ENCODE measurements around the gene GAS6.

The GAS6 gene

DNA sequence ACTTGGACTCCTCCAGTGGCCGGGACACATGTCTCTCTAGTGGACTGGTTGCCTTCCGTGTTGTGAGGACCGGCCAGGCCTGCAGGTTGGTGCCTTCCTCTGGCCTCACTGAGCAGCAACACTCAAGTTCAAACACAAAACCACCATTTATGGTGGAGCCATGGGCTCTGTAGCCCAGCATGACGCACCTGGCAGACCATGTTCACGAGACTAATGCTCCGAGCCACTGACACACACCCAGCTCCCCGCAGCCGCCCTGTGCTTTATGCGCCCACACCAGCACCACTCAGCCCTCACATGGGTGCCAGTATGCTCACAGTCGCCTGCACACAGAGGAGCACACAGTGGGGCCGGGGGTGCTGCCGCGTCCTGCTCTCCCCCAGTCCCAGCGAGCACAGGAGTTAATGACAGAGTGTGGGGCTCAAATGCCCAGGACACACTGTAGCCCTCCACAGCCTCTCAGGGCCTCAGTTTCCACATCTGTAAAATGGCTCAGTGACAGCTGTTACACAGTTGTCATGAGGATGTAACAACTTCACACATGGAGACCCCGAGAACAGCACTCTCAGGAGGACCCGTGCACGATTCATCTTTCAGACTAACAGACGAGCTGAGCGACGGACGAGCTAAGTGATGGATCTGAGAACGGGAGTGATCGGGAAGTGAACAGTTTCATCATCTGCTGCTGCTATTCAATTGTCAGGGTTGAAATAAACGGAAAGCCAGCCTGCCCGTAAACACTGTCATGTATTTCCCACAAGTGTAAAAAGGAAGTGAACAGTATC is 7.8 kb downstream of the GAS6 start:
- DNase-seq (ENCODE audit: extremely low spot score) = no peak
- TF ChIP-seq FOXM1 (IDR thresholded peaks at IDR 0.05; ENCODE audit: borderline replicate concordance) = no peak
- CTCF ChIA-PET = interaction anchor here (0.6 kb wide), 1 partner anchor 88 kb away, joined by 4 read pairs; no protein-coding TSS in a partner anchor
- POLR2A ChIA-PET = no interaction called here

- CTCF ChIA-PET = no interaction called here
- DNase-seq (ENCODE audit: extremely low spot score) = no peak
- no peak for TF ChIP-seq LEF1 (IDR thresholded peaks at IDR 0.05; ENCODE audit: borderline replicate concordance)
- TF ChIP-seq ARNT (IDR thresholded peaks at IDR 0.05) = no peak
- no peak for TF ChIP-seq SP1 (IDR thresholded peaks at IDR 0.05)
- TF ChIP-seq FOXA1 (IDR thresholded peaks at IDR 0.05) = no peak
- TF ChIP-seq TARDBP (IDR thresholded peaks at IDR 0.05) = no peak
- no peak for TF ChIP-seq ZNF384 (IDR thresholded peaks at IDR 0.05)
- TF ChIP-seq, protein P1, sequence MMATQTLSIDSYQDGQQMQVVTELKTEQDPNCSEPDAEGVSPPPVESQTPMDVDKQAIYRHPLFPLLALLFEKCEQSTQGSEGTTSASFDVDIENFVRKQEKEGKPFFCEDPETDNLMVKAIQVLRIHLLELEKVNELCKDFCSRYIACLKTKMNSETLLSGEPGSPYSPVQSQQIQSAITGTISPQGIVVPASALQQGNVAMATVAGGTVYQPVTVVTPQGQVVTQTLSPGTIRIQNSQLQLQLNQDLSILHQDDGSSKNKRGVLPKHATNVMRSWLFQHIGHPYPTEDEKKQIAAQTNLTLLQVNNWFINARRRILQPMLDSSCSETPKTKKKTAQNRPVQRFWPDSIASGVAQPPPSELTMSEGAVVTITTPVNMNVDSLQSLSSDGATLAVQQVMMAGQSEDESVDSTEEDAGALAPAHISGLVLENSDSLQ (IDR thresholded peaks at IDR 0.05) = no peak
- TF ChIP-seq ELF4 (IDR thresholded peaks at IDR 0.05) = no peak
- TF ChIP-seq SUZ12 (IDR thresholded peaks at IDR 0.05) = no peak
- TF ChIP-seq FOXM1 (IDR thresholded peaks at IDR 0.05; ENCODE audit: borderline replicate concordance) = no peak
- TF ChIP-seq CTBP1 (IDR thresholded peaks at IDR 0.05; ENCODE audit: borderline replicate concordance) = no peak
- TF ChIP-seq HDGF (IDR thresholded peaks at IDR 0.05; ENCODE audit: borderline replicate concordance) = no peak
- TF ChIP-seq BHLHE40 (IDR thresholded peaks at IDR 0.05; ENCODE audit: borderline replicate concordance) = no peak
- TF ChIP-seq FOXK2 (IDR thresholded peaks at IDR 0.05) = no peak
- TF ChIP-seq NFRKB (IDR thresholded peaks at IDR 0.05) = no peak
- TF ChIP-seq L3MBTL2 (conservative IDR thresholded peaks at IDR 0.05) = no peak
- POLR2A ChIA-PET = no interaction called here
Measured at GRCh38 chr13:113855012-113855921, 8.6 kb downstream of the GAS6 start.

DNA sequence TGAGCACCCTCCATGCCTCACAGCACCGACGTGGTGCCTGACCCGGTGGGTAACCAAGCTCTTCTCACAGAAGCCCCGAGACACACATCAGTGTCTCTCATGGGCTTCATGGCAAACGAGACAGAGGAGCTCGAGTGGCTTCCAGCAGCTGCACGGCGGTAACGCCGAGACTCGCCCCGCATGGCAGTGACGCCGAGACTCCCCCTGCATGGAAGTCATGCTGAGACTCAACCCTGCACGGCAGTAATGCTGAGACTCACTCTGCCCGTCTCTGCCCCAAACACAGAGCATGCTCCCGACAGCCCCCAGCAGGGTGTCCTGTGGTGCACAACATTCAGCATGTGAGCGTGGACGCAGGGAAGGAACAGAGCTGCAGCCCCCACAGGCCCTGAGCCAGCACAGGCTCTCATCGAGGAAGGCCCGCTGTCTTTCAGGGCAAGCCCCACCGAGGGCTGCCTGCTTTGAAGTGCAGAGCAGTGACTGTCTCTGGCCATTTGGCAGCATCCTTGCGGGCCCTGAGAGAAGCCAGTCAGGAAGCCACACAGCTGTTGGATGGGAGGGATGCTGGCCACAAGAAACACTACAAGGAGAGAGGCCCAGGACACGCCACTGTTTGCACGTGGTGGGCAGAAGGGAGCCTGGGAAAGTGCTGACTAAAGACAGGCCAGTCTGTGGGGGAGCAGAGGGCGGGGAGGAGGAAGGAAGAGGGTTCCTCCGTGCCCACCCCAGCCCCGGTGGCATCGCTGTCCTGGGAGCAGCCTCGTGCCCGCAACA is 9.5 kb downstream of the GAS6 start:
- CTCF ChIA-PET = no interaction called here
- POLR2A ChIA-PET = no interaction called here

GRCh38 chr13:113853518-113854237 is 10.2 kb downstream of the GAS6 start:
- no peak for DNase-seq (ENCODE audit: extremely low spot score)
- TF ChIP-seq BHLHE40 (IDR thresholded peaks at IDR 0.05; ENCODE audit: borderline replicate concordance) (no peak), TARDBP (IDR thresholded peaks at IDR 0.05) (no peak), NFRKB (IDR thresholded peaks at IDR 0.05) (no peak), ARNT (IDR thresholded peaks at IDR 0.05) (no peak), FOXM1 (IDR thresholded peaks at IDR 0.05; ENCODE audit: borderline replicate concordance) (no peak), SUZ12 (IDR thresholded peaks at IDR 0.05) (no peak), ZNF384 (IDR thresholded peaks at IDR 0.05) (no peak), ELF4 (IDR thresholded peaks at IDR 0.05) (no peak), CTBP1 (IDR thresholded peaks at IDR 0.05; ENCODE audit: borderline replicate concordance) (no peak), FOXK2 (IDR thresholded peaks at IDR 0.05) (no peak), L3MBTL2 (conservative IDR thresholded peaks at IDR 0.05) (no peak), FOXA1 (IDR thresholded peaks at IDR 0.05) (no peak), SP1 (IDR thresholded peaks at IDR 0.05) (no peak), HDGF (IDR thresholded peaks at IDR 0.05; ENCODE audit: borderline replicate concordance) (no peak), LEF1 (IDR thresholded peaks at IDR 0.05; ENCODE audit: borderline replicate concordance) (no peak)
- TF ChIP-seq, protein P1 (IDR thresholded peaks at IDR 0.05) = no peak
- ChIA-PET CTCF (interaction anchor here (0.5 kb wide), 1 partner anchor 12 kb away, joined by 3 read pairs; no protein-coding TSS in a partner anchor), POLR2A (no interaction called here)

More for the DNA sequence above, 9.5 kb downstream of the GAS6 start:
- no peak for TF ChIP-seq CTBP1 (IDR thresholded peaks at IDR 0.05; ENCODE audit: borderline replicate concordance)
- no peak for TF ChIP-seq NFRKB (IDR thresholded peaks at IDR 0.05)
- TF ChIP-seq SP1 (IDR thresholded peaks at IDR 0.05) = no peak
- no peak for TF ChIP-seq L3MBTL2 (conservative IDR thresholded peaks at IDR 0.05)
- no peak for TF ChIP-seq LEF1 (IDR thresholded peaks at IDR 0.05; ENCODE audit: borderline replicate concordance)
- TF ChIP-seq, protein P1 (IDR thresholded peaks at IDR 0.05) = no peak
- no peak for TF ChIP-seq SUZ12 (IDR thresholded peaks at IDR 0.05)
- no peak for TF ChIP-seq FOXA1 (IDR thresholded peaks at IDR 0.05)
- TF ChIP-seq HDGF (IDR thresholded peaks at IDR 0.05; ENCODE audit: borderline replicate concordance) = no peak
- TF ChIP-seq ZNF384 (IDR thresholded peaks at IDR 0.05) = no peak
- no peak for DNase-seq (ENCODE audit: extremely low spot score)
